Measurements from ENCODE around the gene PLXNA4.

PLXNA4 gene

DNA sequence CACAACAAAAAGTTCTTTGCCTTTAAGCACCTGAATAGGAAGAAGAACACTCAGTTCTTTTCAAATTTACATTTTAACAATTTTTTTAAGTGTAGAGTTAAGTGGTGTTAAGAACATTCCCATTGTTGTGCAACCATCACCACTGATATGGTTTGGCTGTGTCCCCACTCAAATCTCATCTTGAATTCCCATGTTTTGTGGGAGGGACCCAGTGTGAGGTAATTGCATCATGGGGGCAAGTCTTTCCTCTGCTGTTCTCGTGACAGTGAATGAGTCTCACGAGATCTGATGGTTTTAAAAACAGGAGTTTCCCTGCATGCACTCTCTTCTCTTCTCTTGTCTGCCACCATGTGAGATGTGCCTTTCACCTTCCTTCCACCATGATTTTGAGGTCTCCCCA lies 155.7 kb downstream of the PLXNA4 start:
- DNase-seq (ENCODE audit: low read depth in 2 of 3, low spot score in 2 of 3), result no peak

DNA sequence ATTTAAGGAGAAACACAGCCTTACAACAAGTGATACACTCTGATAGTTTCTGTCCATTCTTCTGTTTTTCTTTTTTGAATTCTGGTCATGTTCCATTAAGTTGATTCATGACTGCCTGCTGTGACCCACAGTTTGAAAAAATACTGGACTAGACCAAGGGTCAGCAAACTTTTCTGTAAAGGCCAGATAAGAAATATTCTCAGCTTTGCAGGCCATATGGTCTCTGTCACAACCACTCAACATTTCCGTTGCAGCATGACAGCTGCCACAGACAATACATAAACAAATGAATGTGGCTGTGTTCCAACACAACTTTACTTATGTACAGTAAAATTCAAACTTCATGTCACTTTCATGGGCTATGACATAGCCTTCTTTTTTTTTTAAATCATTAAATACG lies 156.7 kb downstream of the PLXNA4 start:
- no peak for DNase-seq (ENCODE audit: low read depth in 2 of 3, low spot score in 2 of 3)

DNA sequence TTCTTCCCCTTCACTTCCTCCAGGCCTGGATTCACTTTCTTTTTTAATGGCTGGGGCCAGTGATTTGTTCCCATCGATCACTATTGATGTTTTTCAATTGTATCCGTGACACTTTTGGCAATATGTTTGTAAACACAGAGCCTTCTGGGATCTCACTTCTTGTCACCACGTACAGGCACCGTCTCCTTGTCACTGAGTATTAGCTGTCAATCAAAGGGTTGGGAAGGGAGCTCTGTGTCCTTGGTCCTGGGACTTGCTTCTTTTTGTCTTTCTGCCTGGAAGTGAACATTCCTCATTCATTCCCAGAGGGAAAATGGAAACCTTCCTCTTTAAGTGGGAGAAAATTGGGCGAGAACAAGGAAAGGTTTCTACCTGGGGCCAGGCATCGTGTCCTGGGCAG lies 157.4 kb downstream of the PLXNA4 start:
- DNase-seq (ENCODE audit: low read depth in 2 of 3, low spot score in 2 of 3), result no peak

DNA sequence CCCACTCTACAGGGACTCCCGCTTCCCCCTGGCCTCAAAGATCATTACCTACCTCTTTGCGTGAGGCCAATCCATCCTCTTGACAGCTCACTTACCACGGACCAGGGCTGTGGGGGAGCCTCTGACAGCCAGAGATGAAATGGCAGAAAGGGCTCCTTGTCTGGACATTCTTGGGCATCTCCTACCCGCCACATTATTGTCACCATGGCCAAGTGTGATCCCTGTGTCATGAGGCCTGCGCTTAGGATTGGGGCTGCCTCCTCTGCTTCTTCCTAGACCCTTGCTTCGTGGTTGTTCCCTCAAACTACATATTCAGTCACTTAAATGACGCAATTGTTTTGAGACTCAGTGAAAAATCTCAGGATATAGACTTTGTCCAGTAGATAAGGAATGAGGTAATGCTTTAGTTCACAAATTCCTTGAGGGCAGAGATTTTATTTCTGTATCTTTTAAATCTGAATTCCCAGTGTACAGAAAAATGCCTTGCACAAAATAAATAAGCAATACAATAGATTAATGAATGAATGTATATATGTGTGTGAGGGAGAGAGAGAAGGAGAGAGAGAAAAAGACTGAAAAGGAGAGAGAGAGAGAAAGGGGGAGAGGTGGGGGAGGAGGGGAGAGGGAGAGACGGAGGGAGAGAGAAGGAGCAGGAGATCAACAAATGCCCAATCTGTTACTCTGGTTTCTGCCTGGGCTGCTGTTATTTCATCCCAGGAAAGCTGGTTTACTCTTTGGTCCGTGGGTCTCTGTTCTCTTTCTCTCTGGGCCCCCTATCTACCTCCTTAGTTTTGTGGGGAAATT lies 159.0 kb downstream of the PLXNA4 start:
- no peak for DNase-seq (ENCODE audit: low read depth in 2 of 3, low spot score in 2 of 3)

DNA sequence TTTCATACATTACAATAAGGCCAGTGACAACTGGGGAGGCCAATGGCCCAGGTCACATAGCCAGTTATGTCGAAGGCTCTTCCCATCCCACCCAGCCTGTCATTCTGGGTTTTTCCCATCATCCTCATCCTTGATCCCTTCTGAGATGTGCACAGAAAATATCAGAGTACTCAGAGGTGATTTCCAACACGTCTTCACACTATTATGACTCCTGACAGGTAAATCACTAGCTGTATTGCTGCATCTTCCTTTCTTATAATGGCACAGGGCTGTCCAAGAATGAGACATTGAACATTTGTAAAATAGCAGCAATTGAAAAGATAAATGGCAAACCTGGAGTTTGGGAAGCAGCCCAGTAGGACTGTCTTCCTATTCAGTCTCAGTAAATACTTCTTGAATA lies 159.9 kb downstream of the PLXNA4 start:
- DNase-seq (ENCODE audit: low read depth in 2 of 3, low spot score in 2 of 3), result no peak

DNA sequence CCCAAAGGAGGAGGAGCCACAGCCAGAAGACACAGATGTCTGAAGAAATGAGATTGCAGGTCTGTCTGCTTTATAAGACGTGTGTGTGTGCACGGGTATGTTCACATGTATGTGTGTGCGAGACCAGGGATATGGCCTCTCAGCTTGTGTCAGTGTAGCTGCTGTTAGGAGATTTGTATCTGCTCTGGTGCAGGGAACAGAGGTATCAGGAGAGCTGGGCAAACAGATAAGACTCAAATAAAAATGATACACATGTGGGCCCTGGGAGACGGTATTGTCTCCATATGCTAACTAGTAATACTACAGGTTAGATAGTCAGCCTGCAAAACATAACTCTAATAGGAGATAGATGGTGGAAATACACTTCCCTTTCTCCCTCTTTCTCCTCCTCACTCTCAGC lies 161.0 kb downstream of the PLXNA4 start:
- no peak for DNase-seq (ENCODE audit: low read depth in 2 of 3, low spot score in 2 of 3)

DNA sequence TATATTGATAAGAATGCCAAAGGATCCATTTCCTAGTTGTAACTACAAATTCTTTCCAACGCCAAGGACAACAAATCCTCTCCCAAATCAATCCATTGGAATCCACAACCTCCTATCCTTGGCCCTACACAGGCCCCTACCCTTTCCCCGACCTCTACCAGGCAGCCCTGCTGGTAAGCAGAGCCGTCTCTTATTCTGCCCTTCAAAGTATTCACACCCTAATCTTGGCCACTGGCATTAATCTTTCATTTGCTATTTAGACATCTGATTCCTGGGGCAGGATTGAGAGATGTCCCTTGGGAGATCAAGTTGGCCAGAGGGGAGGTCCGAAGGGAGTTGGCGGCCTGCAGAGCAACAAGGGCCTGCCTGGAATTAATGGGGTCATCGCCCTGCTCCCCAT lies 161.4 kb downstream of the PLXNA4 start:
- no peak for DNase-seq (ENCODE audit: low read depth in 2 of 3, low spot score in 2 of 3)

DNA sequence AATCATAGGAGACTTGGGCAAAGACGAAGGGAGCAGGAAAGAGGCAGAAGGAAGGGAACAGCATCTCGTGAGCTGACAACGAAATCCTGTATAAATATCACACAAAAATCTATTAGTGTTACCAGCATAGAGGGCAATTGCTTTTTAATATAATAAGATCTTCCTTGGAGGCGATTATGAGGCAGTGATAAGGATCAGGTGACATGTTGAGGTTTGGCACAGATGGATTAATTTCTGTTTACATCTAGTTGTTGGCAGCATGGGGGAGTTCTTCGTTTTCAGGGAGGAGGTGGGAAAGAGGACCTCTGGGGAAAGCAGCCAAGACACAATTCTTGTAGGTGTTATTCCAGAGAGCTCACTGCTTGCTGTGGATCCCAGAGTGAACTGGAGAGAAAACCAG lies 163.8 kb downstream of the PLXNA4 start:
- no peak for DNase-seq (ENCODE audit: low read depth in 2 of 3, low spot score in 2 of 3)

DNA sequence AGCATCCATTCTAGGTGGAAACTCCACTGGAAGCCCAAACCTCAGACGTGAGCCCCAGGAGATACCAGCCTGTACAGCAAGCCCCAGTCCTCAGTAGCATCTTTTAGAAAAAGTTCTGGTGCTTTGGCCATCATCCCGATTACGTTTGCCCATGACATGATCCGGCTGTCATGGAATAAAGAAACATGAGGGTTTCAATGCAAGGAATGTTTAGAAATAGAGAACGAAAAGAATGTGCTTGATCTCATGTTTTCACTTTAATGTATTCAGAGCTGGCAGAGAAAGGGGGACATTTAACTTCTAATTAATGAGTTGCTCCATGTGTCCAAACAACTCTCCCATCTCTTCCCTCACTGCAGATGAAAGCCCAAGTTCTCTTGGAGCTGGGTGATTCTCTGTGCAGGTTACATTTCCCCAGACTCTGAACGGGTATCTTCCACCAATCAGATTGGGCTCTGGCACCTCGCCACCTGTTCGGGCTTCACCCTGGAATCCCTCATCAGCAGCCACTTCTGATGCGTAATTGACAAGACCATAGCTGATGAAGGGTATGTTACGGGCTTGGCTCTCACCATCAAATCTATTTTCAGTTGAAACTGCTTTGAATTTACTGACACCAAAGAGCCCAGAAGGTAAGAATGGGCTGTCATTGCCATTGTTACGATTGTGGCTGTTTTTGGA lies 165.3 kb downstream of the PLXNA4 start:
- DNase-seq (ENCODE audit: low read depth in 2 of 3, low spot score in 2 of 3), result no peak

DNA sequence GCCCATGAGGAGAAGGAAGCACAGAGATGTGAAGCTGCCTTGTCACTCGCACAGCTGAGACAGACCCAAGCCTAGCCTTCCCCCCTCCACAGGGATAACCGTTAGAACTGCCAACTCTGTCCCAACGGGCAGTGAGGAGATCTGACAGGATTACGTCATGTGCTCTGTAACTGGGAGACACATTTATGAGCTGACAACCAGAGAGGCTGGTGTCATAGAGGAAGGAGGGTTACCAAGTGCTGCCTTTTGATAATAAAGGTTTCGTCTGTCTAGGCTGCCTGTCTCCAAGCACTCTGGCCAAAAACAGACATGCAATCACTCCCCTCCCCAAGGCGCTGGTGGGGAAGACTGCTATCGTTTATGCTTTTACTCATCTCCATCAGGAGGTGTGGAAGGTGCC lies 165.9 kb downstream of the PLXNA4 start:
- DNase-seq (ENCODE audit: low read depth in 2 of 3, low spot score in 2 of 3), result no peak

DNA sequence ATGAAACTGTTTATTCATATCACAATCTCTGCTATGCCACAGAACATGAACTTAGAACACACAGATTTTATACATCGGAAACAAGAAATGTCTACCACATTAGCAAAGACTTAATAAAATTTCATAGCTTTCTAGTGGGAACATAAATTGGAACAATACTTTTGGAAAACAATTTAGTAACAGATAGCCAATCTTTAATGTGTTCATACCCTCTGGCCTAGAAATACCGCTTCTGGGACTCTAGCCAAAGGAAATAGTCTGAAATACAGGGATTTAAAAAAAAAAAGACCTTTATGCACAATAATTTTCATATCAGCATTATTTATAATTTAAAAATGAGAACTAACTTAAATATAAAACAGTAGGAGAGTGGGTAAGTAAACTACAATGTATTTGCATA lies 168.5 kb downstream of the PLXNA4 start:
- no peak for DNase-seq (ENCODE audit: low read depth in 2 of 3, low spot score in 2 of 3)

DNA sequence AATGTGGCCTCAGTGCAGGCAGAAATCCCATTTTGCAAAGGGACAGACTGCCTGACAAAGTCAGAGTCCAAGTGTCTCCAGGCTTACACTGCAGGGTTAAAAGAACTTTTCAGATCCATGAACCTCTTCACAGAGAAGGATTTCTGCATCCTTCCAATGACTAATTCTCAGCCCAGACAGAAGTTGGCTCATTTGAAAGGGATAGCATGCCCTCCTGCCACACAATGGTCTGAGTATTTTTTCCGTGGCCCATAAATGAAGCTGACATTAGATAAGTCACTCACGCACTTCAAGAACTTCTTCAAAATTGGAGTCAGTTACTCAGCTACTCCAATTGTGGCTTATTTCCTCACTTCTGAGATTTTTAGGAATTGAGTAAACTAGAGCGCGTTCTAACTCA lies 170.2 kb downstream of the PLXNA4 start:
- DNase-seq (ENCODE audit: low read depth in 2 of 3, low spot score in 2 of 3), result no peak

DNA sequence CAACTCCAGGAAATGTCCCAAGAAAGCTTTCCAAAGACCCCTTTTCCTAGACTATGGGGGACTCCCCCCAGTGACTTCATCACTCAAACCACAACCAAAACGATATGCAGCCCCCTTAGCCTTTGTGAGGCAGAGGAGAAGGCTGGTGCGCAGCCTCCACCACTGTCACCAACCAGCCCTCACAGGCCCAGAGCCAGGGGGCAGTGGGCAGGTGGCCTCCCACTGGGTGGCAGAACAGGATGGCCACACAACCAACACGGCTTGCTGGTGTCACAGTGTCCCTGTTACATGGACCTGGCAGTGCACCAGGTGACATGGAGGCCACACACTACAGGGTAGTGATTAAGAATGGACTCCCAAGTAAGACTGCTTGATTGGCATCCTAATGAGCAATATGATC lies 172.0 kb downstream of the PLXNA4 start:
- no peak for DNase-seq (ENCODE audit: low read depth in 2 of 3, low spot score in 2 of 3)

DNA sequence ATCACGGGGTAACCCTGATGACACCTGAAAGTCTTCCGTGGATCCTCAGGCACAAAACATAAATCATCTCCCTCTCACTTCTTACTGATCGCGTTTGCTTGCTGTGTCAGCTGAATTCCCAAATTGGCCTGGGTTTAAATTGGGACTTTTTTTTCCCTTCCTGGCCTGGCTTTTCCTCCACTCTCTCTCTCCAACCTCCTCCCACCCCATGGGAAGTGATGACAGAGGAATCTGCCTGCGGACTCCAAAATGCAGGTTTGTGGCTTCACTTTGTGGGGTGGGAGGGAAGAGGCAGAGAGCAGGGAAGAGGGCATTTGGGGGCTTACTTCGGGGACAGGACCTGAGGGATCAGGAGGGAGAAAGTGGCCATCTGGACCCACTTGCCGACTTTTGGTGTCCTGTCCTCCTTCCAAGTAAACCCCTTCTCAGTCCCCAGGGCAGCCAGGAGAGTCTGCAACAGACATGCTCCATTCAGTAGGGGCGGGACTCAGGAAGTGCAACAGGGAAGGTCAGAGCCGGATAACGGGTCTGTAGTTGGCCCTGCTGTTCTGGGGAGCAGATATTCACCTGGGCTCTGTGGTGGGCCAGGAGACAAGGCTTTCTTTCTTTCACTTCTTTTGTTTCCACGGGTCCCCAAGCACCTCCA lies 172.7 kb downstream of the PLXNA4 start:
- no peak for DNase-seq (ENCODE audit: low read depth in 2 of 3, low spot score in 2 of 3)

DNA sequence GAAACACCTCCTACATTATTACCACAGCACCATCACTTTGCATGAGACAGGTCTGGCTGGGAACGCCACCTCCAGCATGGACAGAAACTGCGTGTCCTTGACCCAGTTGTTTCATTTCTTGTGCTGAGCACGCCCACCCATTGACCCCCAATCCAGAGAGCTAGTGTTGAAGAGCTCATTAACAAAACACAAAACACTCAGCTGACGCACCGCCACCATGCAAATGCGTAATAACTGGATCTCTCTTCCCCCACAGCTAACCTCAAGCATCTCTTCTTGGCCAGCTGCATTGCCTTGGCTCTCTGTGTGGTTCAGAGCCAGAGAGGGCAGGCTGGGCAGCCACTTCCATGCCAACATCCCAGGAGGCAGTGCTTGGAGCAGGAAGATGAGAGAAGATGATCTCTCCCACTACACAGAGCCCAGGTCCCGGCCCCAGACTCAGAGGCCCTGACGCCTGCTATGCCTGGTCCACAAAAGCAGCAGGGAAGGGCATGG lies 173.5 kb downstream of the PLXNA4 start:
- no peak for DNase-seq (ENCODE audit: low read depth in 2 of 3, low spot score in 2 of 3)

DNA sequence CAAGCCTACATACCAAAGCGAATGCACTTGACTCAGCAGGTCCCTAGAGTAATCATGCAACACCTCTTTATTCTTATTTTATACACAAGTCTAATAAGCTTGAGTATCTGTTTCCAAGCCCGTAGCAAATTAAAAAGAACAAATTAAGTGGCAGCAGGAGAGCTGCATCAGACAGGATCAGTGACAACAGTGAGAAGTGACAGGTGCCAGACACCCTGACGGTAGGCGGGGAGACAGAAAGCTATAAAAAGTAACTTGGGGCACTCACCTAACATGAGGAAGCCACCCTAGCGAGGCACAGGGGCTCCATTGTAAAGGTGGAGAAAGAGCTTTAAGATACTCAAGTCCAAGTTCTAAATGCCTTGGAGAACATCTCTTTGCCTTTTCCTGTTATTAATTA lies 174.2 kb downstream of the PLXNA4 start:
- no peak for DNase-seq (ENCODE audit: low read depth in 2 of 3, low spot score in 2 of 3)

DNA sequence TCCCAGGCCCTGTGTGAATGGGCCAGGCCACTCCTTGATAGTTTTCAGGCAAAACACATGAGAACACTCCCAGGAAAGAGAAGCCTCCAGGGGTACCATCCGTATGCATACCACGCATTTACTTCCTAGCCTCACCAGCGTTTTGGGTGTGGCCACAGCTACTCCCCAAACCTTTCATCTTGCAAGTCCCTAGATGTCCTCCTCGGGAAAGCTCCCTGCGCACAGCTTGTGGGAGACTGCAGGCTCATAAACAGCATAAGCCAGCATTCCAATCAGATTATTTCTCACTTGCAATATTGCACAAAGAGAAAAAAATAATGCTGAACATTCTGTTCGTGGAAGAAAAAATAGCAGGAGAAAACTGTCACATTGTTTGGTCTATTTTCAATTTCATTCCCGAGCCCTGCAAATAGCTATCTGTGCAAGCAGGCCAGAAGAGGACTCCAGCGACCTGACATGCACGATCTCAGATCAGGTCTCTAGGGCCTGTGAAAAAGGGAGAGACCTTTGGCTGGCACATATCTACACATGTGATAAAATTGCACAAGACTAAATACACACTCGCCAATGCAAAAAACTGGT lies 175.6 kb downstream of the PLXNA4 start:
- DNase-seq (ENCODE audit: low read depth in 2 of 3, low spot score in 2 of 3), result no peak

DNA sequence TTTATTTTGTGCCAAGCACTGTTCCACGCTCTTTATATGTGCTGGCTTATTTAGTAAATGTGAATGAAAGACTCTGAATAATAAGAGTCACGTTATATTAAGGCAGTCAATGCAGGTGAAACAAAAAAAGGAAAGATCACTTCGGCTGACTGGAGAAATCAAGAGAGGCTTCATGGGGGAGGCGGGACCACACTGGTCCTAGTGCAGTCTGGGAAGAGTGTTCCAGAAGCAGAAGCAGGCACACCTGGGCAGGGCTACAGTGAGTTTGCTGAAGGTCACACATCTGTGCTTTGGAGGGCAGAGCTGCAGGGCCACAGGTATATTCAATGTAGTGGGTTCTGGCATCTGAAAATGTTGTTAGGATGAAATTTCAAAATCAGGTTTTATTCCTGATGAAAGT lies 176.9 kb downstream of the PLXNA4 start:
- DNase-seq (ENCODE audit: low read depth in 2 of 3, low spot score in 2 of 3), result no peak

DNA sequence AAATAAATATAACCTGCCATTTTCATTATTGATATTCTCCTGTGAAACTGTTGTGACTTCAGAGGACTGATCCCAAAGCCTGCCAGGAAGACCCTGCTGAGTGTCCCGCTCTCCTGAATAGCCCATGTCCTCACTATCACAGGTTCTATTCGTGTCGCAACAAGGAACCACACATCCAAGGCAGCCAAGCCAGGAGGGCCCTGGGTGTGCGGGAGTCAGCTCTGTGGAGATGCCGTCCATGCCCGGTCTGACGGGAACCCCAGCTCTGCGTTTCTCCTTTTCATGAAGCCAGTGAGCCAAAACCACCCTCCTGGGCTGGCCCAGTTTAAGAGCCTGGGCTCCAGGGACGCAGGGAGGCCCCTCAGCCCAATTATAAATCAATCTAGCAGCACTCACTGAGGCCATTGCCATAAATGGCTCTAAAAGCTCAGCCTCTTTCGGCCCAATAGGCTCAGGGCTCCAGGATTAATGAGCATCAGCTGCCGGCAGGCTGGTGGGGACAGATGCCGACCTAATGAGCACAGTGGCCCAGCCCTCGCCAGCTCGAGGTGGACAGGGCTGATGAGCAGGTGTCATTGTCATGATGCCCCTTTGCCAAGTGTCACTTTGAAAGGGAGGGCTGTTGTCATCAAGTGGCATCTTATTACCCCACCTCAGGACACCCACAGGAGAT lies 177.9 kb downstream of the PLXNA4 start:
- DNase-seq (ENCODE audit: low read depth in 2 of 3, low spot score in 2 of 3), result no peak

DNA sequence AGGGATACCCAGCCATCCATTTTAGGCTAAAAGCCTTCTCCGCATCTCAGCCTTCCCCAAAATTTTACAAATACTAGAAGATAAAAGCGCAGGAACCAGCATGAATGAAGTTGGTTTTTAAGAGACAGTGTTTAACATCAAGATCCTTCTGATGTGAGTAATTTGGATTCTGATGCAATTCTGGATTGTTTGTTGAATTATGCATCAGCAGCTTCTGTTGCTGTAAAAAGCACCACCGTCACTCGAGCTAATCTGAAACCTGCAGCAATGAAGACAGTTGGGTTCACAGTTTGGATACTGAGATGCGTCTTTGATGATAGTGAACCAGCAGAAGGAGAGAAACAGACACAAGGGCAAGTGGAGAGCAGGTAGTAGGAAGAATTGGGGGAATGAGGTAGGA lies 179.2 kb downstream of the PLXNA4 start:
- DNase-seq (ENCODE audit: low read depth in 2 of 3, low spot score in 2 of 3), result no peak

DNA sequence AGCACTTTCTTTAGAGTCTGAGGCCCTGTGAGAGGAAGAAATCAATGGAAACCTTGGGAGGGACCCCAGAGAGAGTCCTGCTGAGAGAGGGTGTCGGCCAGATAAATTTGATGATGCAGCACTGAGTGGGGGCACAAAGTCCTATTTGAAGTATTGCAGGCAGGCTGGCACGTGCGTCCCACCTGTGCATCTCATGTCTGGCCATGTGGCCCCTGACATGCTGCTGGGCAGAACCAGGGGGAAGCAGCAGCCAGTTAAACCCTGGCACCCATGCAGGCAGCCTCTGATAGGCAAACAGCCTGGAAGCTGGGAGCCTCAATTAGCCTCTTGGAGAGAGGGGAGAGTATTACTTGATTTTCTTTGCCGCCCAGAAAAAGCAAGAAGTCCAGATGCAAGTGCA lies 180.9 kb downstream of the PLXNA4 start:
- DNase-seq (ENCODE audit: low read depth in 2 of 3, low spot score in 2 of 3), result no peak
